Measurements from ENCODE around the gene PTPRE. TPM values are rescaled to one million over a fixed set of nuclear protein-coding genes. Genes with fewer than 3 reads are reported as not detected.

Gene PTPRE
- total and polyA plus RNA-seq, 10 of the 15 experiments (the other 5 are each of a cell fraction or from before 2014, with no cell fraction given) = 2.9 to 7.6 (median 5.8) TPM

GRCh38 chr10:128122931-128123330 is 216.0 kb downstream of the PTPRE start:
- H3K79me2 ChIP-seq (ENCODE audit: control insufficient read depth, insufficient read depth, low read length) = peaks cover 70% of the 10 kb centered on the region
- SMC1A ChIA-PET (ENCODE audit: uncharacterized antibody, unreplicated experiment) = interaction anchor here (0.7 to 2.0 kb wide), 9 partner anchors 9 to 110 kb away, joined by 3 to 8 read pairs (median 4); no protein-coding TSS in a partner anchor
- H2AFZ ChIP-seq (ENCODE audit: control insufficient read depth, low read depth, low read length) = no peak overlapping the region
- FAIRE-seq (no peak), ATAC-seq (no peak), DNase-seq (ENCODE audit: low read depth, low spot score) (no peak)
- intact Hi-C loops (cut with micrococcal nuclease; ENCODE audit: unreplicated experiment) = no loop called here
- H3K36me3 ChIP-seq (ENCODE audit: control insufficient read depth in 2 of 2, insufficient read depth in 2 of 2, low read length in 1 of 2) = peaks cover under 1 to 15% of the 10 kb centered on the region in 2 experiments
- POLR2A ChIA-PET = interaction anchor here (0.7 to 1.9 kb wide), 3 partner anchors 10 to 59 kb away, joined by 3 to 5 read pairs (median 3); no protein-coding TSS in a partner anchor
- H4K20me1 ChIP-seq (ENCODE audit: control insufficient read depth, insufficient read depth) = no peaks in the 10 kb centered on the region
- peaks cover 6% of the 10 kb centered on the region for H3K4me1 ChIP-seq (ENCODE audit: control insufficient read depth, insufficient read depth, low read length)
- H3K27me3 ChIP-seq (replicated peaks in 1 of 2; ENCODE audit: control insufficient read depth in 2 of 2, insufficient read depth in 2 of 2, low read length in 1 of 2) = no peaks in the 10 kb centered on the region
- RAD21 ChIA-PET (ENCODE audit: unreplicated experiment) = interaction anchor here (0.9 to 1.2 kb wide), 3 partner anchors 22 to 54 kb away, joined by 3 to 4 read pairs (median 3); no protein-coding TSS in a partner anchor
- WGBS (ENCODE audit: insufficient coverage, insufficient replicate concordance, low lambda C conversion rate, missing lambda C conversion rate) = 6% methylated on average over 2 of the region's 2 CpGs
- CTCF ChIA-PET = interaction anchor here (0.9 to 2.5 kb wide), 7 partner anchors 12 to 88 kb away, joined by 3 to 11 read pairs (median 6); no protein-coding TSS in a partner anchor
- in situ Hi-C loops (cut with MboI) = no loop called here
- peak overlapping the region; percentile 49 for H3K4me2 ChIP-seq (ENCODE audit: control insufficient read depth, insufficient read depth)
- no peak overlapping the region for H3K9ac ChIP-seq (ENCODE audit: control insufficient read depth, insufficient read depth, low read length)
- BruUV-seq (replicated peaks) = no TSS peak
- TF ChIP-seq WRNIP1 (IDR thresholded peaks at IDR 0.05; ENCODE audit: borderline replicate concordance, low read depth, low read length) (no peak), HDGF (IDR thresholded peaks at IDR 0.05) (no peak), PBX3 (IDR thresholded peaks at IDR 0.05; ENCODE audit: insufficient replicate concordance, low read depth, low read length) (no peak), BRCA1 (IDR thresholded peaks at IDR 0.05; ENCODE audit: low read depth, low read length) (no peak), SMAD1 (IDR thresholded peaks at IDR 0.05; ENCODE audit: low read depth, partially characterized antibody) (no peak), HSF1 (IDR thresholded peaks at IDR 0.05; ENCODE audit: low read depth, low read length) (no peak), SREBF1 (IDR thresholded peaks at IDR 0.05; ENCODE audit: low read length) (no peak), FOXK2 (IDR thresholded peaks at IDR 0.05) (no peak), CREB1 (IDR thresholded peaks at IDR 0.05; ENCODE audit: low read depth) (no peak)
- peak overlapping the region; percentile 10; the same call in 1 of the 2 replicates for H3K27ac ChIP-seq (ENCODE audit: control insufficient read depth, insufficient read depth)
- peak overlapping the region; percentile 84 for H3K4me3 ChIP-seq
- no peaks in the 10 kb centered on the region for H3K9me3 ChIP-seq (replicated peaks; ENCODE audit: control insufficient read depth, insufficient read depth, low read length)
